Activated T-helper 1 cell treated with anti-CD3 and anti-CD28 coated beads, Interleukin-12 subunit alpha, Interleukin-12 subunit beta, Interleukin-2, Interleukin-4 antibody, amounts not matched to agents 30 ng/mL and 10 ng/mL and 1 ng/mL, durations not matched to agents 14 hours and 24 hours and 36 hours (primary cell): Measurements from ENCODE around the gene POLH. TPM values are rescaled to one million over a fixed set of nuclear protein-coding genes. Genes with fewer than 3 reads are reported as not detected.
A peak's percentile ranks its signal among the peaks of the same experiment; 100 is the strongest.
"Not testable (repeated sequence)": the region's sequence is repeated elsewhere in the genome, so short reads cannot be mapped to it uniquely, and the experiment has no call there.

Source experiments
- DNase-seq: peaks from one replicate; pipeline ENCODE4 v3.0.0; 2021; ENCODE audit warnings: low spot score
- H3K27ac Mint-ChIP-seq: one replicate; pipeline ENCODE4 v1.8.0; 2021; ENCODE audit warnings: mild to moderate bottlenecking, mixed read lengths
- H3K27me3 Mint-ChIP-seq: one replicate; pipeline ENCODE4 v1.8.0; 2022; ENCODE audit warnings: mild to moderate bottlenecking, moderate library complexity, mixed read lengths; ENCODE audit not compliant: insufficient read depth
- H3K36me3 Mint-ChIP-seq: one replicate; pipeline ENCODE4 v1.8.0; 2021; ENCODE audit warnings: low read depth, mixed read lengths
- H3K4me1 Mint-ChIP-seq: one replicate; pipeline ENCODE4 v1.8.0; 2021; ENCODE audit warnings: low read depth, mixed read lengths
- H3K4me3 Mint-ChIP-seq: one replicate; pipeline ENCODE4 v1.8.0; 2021; ENCODE audit warnings: mild to moderate bottlenecking, moderate library complexity, mixed read lengths
- H3K9me3 Mint-ChIP-seq: one replicate; pipeline ENCODE4 v1.8.0; 2021; ENCODE audit warnings: mixed read lengths
- intact Hi-C: fragments of 100-400 bp; cut with micrococcal nuclease; formaldehyde crosslinking; loops from one replicate; pipeline ENCODE4 v1.15.1; 2024
- total RNA-seq: library from RNA; stranded (reverse); gene quantifications from 2 replicates; pipeline ENCODE4 v1.2.3, GENCODE V29; 2022

POLH gene
- total RNA-seq, 1 donor from 2014 or later = 39.1 TPM

DNA sequence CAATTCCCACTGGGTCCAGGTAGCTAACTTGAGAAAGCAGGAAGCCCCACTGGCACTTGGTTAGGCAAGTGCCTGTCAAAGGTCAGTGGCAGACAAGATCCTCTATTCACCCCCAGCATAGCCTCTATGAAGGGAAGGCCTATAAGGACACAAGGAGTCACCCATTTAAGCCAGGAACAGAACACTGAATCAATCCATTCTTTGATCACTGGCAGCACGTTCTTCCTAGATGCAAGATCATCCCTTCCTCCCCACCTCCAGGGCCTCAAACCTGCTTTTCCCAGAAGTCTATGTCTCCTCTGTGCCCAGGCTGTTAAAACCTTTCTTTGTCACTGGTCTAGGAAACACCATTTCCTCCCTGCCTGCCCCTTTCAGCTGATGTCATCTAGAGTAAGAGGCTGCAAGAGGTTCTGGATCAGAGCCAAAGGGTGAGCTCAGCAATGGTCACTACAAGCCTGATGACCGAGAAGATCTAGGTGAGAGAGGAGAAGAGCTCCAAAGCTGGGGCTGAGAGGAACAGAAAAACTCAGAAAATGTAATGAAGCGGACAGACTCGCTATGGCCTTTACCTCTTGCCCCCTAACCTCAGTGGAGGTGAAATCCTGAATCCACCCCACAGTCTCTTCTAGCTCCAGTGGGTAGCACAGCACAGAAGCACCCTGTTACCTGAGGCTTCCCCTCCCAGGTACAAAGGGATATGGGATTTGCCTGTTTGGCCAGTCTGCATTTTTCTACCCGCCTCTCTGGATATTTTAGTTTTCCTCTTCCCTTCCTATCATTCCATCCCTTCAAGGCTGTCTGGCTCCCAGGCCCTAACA lies 51.2 kb downstream of the POLH start:
- Mint-ChIP-seq H3K4me1 (peaks cover 42% of the 10 kb centered on the region), H3K36me3 (peaks cover 42% of the 10 kb centered on the region), H3K27ac (peak overlapping the region; percentile 73), H3K27me3 (no peaks in the 10 kb centered on the region), H3K4me3 (peak overlapping the region; percentile 70), H3K9me3 (no peaks in the 10 kb centered on the region)
- intact Hi-C loops = loop anchor here (2.0 to 5.0 kb wide), 3 partner anchors 18 to 620 kb away; partner anchors contain the start of genes ABCC10 and HSP90AB1
- no peak for DNase-seq

DNA sequence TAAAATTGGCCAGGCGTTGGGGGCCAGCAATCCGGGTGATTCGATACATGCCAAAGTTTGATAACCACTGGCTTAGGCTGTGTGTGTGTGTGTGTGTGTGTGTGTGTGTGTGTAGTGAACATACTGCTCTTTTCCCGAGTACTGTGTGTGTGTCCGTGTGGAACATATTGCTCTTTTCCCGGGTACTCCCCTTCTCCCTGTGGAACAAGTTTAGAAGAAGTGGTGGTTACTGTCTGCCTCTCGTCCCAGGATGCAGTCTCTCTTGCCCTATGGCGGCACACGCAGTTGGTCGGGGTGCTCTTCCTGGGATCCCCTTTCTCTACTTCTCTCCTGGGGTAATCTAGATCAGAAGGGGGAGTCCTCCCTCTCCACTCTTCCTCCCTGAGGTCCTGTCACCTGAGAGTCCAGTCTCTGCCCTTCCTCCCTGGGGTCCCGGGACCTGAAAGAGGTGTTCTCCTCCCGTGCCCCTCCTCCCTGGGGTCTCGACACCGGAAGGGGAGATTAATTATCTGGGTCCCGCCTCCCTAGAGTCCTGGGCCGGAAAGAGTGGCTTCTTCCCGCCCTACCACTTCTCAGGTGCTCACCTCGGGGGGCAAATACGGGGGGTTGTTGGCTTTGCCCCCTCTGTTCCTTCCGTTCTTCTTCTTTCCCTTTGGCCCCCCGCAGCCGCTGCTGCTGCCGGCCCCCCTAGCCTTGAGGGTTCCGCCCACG lies 52.6 kb downstream of the POLH start:
- Mint-ChIP-seq H3K9me3 (no peaks in the 10 kb centered on the region), H3K4me3 (peak overlapping the region; percentile 99), H3K27ac (peak overlapping the region; percentile 90), H3K36me3 (peaks cover 34% of the 10 kb centered on the region), H3K27me3 (no peaks in the 10 kb centered on the region), H3K4me1 (peaks cover 42% of the 10 kb centered on the region)
- peak; percentile 48 for DNase-seq
- intact Hi-C loops = loop anchor here (1.0 to 5.0 kb wide), 12 partner anchors 52 to 619 kb away; partner anchors contain the start of genes ABCC10, CUL7, HSP90AB1 and KLHDC3

GRCh38 chr6:43629104-43629504 lies 53.1 kb downstream of the POLH start, which contains the start of gene GTPBP2:
Gene GTPBP2 (minus strand): TSS chr6:43629264. CDS start chr6:43629162, 102 bp downstream.
- peaks cover 42% of the 10 kb centered on the region for H3K4me1 Mint-ChIP-seq
- no peaks in the 10 kb centered on the region for H3K27me3 Mint-ChIP-seq
- H3K36me3 Mint-ChIP-seq = peaks cover 33% of the 10 kb centered on the region
- peak; percentile 97 for DNase-seq
- peak within 1 kb of the TSS; percentile 99 for H3K4me3 Mint-ChIP-seq
- intact Hi-C loops = loop anchor here (1.0 to 5.0 kb wide), 12 partner anchors 53 to 618 kb away; partner anchors contain the start of genes ABCC10, CUL7, HSP90AB1 and KLHDC3
- peak within 1 kb of the TSS; percentile 95 for H3K27ac Mint-ChIP-seq
- H3K9me3 Mint-ChIP-seq = no peaks in the 10 kb centered on the region

GRCh38 chr6:43629505-43630300 lies 53.7 kb downstream of the POLH start:
- intact Hi-C loops = loop anchor here (1.0 to 10.0 kb wide), 18 partner anchors 16 to 1895 kb away; partner anchors contain the start of genes ABCC10, CDC5L, CNPY3 and CUL7
- H3K9me3 Mint-ChIP-seq = no peaks in the 10 kb centered on the region
- DNase-seq = peak; percentile 94
- H3K36me3 Mint-ChIP-seq = peaks cover 31% of the 10 kb centered on the region
- H3K4me3 Mint-ChIP-seq = peak overlapping the region; percentile 99
- no peaks in the 10 kb centered on the region for H3K27me3 Mint-ChIP-seq
- peak overlapping the region; percentile 95 for H3K27ac Mint-ChIP-seq
- H3K4me1 Mint-ChIP-seq = peaks cover 44% of the 10 kb centered on the region

DNA sequence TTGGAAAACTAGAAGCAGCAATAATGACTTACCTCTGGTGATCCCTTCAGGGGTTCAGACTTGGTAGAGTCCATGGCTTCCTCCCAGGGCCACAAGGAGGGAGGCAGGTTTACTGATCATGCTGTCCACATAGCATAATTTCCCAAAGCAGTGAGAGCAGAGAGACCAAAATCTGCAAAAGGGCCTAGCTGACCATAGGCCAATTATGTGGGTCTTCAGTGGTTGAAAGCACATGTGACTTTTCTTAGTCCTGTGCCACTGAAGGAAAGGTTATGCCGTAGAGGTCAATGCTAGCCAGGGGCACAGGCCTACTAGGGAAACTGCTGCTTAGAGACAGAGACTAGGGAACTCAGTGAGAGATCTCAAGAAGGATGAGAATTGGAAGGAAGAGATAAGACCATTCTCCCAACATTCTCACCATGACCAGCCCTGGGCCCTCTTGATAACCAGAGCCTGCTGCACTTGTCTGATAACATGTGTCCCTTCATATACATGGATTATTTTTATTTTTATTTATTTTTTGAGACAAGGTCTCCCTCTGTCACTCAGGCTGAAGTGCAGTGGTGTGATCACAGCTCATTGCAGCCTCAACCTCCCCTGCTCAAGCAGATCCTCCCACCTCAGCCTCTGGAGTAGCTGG lies 55.1 kb downstream of the POLH start:
- H3K4me3 Mint-ChIP-seq = no peak overlapping the region
- DNase-seq = no peak
- H3K27me3 Mint-ChIP-seq = no peaks in the 10 kb centered on the region
- H3K9me3 Mint-ChIP-seq = no peaks in the 10 kb centered on the region
- peaks cover 48% of the 10 kb centered on the region for H3K4me1 Mint-ChIP-seq
- H3K36me3 Mint-ChIP-seq = peaks cover 21% of the 10 kb centered on the region
- H3K27ac Mint-ChIP-seq = peak overlapping the region; percentile 86
- intact Hi-C loops = loop anchor here (1.0 to 10.0 kb wide), 6 partner anchors 14 to 1896 kb away; partner anchors contain the start of genes CDC5L, CNPY3, RSPH9 and TBCC

- intact Hi-C loops = loop anchor here (5.0 to 10.0 kb wide), 2 partner anchors 754 to 1898 kb away; partner anchors contain the start of genes CDC5L and TFEB
- not testable (repeated sequence) for DNase-seq, H3K9me3 Mint-ChIP-seq, H3K27me3 Mint-ChIP-seq, H3K4me3 Mint-ChIP-seq, H3K27ac Mint-ChIP-seq
- peaks cover 43% of the 10 kb centered on the region for H3K4me1 Mint-ChIP-seq
- H3K36me3 Mint-ChIP-seq = peaks cover 14% of the 10 kb centered on the region
Measured at GRCh38 chr6:43633002-43633401, 57.0 kb downstream of the POLH start.

DNA sequence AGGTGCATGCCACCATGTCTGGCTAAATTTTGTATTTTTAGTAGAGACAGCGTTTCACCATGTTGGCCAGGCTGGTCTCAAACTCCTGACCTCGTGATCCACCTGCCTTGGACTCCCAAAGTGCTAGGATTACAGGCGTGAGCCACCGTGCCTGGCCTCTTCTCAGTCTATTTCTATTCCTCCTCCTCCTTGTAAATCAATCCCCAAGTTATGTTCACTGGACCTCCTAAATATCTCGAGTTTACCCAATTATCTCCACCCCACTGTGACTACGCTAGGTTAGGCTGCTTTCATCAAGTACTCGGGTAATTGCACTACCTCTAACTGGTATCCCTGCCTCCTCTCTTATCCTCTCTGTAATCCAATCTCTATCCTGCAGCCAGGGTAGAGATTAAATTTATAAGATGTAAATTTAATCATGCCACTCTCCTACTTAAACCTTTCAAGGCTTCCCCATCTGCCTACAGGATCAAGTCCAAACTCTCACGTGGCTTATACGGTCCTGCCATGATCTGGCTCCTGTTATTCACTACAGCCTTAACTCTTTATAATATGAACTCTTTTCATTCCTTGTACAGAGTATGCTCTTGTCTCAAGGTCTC lies 58.8 kb downstream of the POLH start:
- Mint-ChIP-seq H3K27ac (peak overlapping the region; percentile 90), H3K4me1 (peaks cover 50% of the 10 kb centered on the region), H3K4me3 (no peak overlapping the region), H3K36me3 (peaks cover 20% of the 10 kb centered on the region), H3K9me3 (no peaks in the 10 kb centered on the region), H3K27me3 (no peaks in the 10 kb centered on the region)
- DNase-seq = no peak
- intact Hi-C loops = loop anchor here (1.0 to 10.0 kb wide), 5 partner anchors 10 to 1900 kb away; partner anchors contain the start of genes CDC5L, RSPH9 and TFEB

DNA sequence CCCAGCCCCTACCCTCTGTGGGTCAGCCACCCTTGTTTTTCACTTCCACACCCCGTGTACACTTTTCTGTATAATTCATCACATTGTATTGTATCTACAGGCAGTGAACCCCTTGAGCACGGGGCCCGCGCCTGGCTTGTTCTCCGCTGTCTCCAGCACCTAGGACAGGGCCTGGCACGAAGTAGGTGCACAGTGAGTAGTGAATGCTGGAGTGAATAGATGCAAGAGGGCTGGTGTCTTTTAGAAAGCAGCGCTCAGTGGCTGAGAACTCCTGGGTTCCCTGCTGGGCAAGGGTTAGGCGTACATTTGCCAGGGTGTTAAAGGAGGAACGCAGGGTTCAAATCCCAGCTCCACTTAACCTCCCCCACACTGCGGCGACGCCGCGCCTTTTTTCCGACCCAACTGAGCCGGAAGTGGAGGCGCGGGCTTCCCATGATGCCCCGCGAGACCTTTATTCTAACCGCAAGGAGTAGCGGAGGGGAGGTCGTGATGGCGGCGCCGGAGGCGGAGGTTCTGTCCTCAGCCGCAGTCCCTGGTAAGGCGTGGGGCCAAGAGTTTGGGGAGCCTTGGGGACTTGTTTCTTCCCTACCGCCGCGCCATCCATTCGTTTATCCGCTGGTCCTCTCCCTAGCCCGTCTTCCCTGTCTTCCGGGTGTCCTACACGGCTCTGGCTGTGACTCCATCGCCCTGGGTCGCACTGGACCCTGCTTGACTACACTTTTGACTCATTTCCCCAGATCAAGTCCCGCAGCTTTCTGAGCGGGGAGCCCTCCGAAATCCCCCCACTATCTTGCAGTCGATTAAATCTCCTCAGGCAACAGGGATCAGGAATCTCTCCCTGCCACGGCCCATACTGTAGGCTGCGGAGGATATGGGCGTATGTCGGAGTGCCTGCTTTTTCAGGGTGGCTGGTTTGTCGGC lies 59.7 kb downstream of the POLH start, which contains the start of gene MAD2L1BP:
Gene MAD2L1BP (plus strand): TSS at position 454 of the 921 bp plus-strand sequence. CDS start 36 bp downstream, at position 490.
- peak within 1 kb of the TSS; percentile 90 for H3K27ac Mint-ChIP-seq
- peak; percentile 88 for DNase-seq
- peaks cover 52% of the 10 kb centered on the region for H3K4me1 Mint-ChIP-seq
- intact Hi-C loops = loop anchor here (1.0 to 10.0 kb wide), 5 partner anchors 10 to 1901 kb away; partner anchors contain the start of genes MRPS18A, RSPH9 and TFEB
- H3K27me3 Mint-ChIP-seq = no peaks in the 10 kb centered on the region
- no peaks in the 10 kb centered on the region for H3K9me3 Mint-ChIP-seq
- peak within 1 kb of the TSS; percentile 94 for H3K4me3 Mint-ChIP-seq
- H3K36me3 Mint-ChIP-seq = peaks cover 28% of the 10 kb centered on the region

DNA sequence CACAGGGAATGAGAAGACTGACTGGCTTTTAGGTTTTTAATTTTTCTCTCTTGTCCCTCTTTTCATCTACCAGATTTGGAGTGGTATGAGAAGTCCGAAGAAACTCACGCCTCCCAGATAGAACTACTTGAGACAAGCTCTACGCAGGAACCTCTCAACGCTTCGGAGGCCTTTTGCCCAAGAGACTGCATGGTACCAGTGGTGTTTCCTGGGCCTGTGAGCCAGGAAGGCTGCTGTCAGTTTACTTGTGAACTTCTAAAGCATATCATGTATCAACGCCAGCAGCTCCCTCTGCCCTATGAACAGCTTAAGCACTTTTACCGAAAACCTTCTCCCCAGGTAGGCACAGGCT lies 60.3 kb downstream of the POLH start:
- Mint-ChIP-seq H3K36me3 (peaks cover 29% of the 10 kb centered on the region), H3K27ac (peak overlapping the region; percentile 90), H3K4me1 (peaks cover 48% of the 10 kb centered on the region), H3K4me3 (peak overlapping the region; percentile 94), H3K27me3 (no peaks in the 10 kb centered on the region), H3K9me3 (no peaks in the 10 kb centered on the region)
- DNase-seq = no peak
- intact Hi-C loops = loop anchor here (2.0 to 10.0 kb wide), 2 partner anchors 51 to 1901 kb away; partner anchors contain the start of genes MRPS18A and TFEB

DNA sequence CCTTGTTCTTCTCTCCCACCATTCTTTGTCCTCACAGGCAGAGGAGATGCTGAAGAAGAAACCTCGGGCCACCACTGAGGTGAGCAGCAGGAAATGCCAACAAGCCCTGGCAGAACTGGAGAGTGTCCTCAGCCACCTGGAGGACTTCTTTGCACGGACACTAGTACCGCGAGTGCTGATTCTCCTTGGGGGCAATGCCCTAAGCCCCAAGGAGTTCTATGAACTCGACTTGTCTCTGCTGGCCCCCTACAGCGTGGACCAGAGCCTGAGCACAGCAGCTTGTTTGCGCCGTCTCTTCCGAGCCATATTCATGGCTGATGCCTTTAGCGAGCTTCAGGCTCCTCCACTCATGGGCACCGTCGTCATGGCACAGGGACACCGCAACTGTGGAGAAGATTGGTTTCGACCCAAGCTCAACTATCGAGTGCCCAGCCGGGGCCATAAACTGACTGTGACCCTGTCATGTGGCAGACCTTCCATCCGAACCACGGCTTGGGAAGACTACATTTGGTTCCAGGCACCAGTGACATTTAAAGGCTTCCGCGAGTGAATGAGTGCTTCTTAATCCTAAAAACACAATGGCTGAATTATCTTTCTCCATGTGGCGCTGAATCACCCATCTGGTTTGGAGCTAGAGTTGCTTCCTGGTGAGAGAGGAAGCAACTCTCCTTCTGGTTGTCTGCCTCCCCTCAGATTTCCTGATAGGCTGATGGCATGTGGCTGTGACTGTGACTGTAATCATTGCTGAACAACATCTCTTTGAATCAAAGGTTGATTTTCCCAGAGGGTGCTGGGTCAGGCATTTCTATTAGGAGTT lies 64.2 kb downstream of the POLH start:
- DNase-seq = no peak
- H3K9me3 Mint-ChIP-seq = no peaks in the 10 kb centered on the region
- H3K4me1 Mint-ChIP-seq = peaks cover 53% of the 10 kb centered on the region
- H3K36me3 Mint-ChIP-seq = peaks cover 36% of the 10 kb centered on the region
- H3K27me3 Mint-ChIP-seq = no peaks in the 10 kb centered on the region
- intact Hi-C loops = loop anchor here (10.0 kb wide), 1 partner anchor 1905 kb away; the partner anchor contains the start of gene TFEB
- no peak overlapping the region for H3K27ac Mint-ChIP-seq
- H3K4me3 Mint-ChIP-seq = peak overlapping the region; percentile 31
